Heart left ventricle (tissue), 16 donors: ENCODE data around the gene APC2. TPM values are rescaled to one million over a fixed set of nuclear protein-coding genes. Genes with fewer than 3 reads are reported as not detected.
A peak's percentile ranks its signal among the peaks of the same experiment; 100 is the strongest.

ENCODE experiments used
- ATAC-seq, 4 donors: fragments of 200-7000 bp; cut with Tn5 transposase; one replicate each; pipeline ENCODE4 v1.9.1; 2020 to 2022; ENCODE audit warnings: moderate library complexity in 4 of 4, mild to moderate bottlenecking in 3 of 4, moderate number of reproducible peaks in 1 of 4
- DNase-seq, 5 donors: peaks; one replicate each; pipeline ENCODE4 v3.0.0-alpha.2; 2020
- H3K27ac ChIP-seq, 12 donors: fragments of 200-600 bp; sonication (generic) in 4 of 12; one replicate each; pipeline versions ENCODE4 v1.5.0 to v1.8.0; 2016 to 2022; ENCODE audit warnings: mild to moderate bottlenecking in 2 of 12
- H3K27me3 ChIP-seq, 9 donors: fragments of 200-600 bp; sonication (generic) in 2 of 9; one replicate each; pipeline versions ENCODE4 v1.5.1 to v1.8.0; 2016 to 2022; ENCODE audit warnings: mild to moderate bottlenecking in 3 of 9
- H3K36me3 ChIP-seq, 9 donors: fragments of 200-600 bp; sonication (generic) in 2 of 9; one replicate each; pipeline versions ENCODE4 v1.5.0 to v1.8.0; 2018 to 2022; ENCODE audit warnings: mild to moderate bottlenecking in 2 of 9
- H3K4me1 ChIP-seq, 12 donors: fragments of 200-600 bp; sonication (generic) in 4 of 12; one replicate each; pipeline versions ENCODE4 v1.5.0 to v1.8.0; 2016 to 2022; ENCODE audit warnings: mild to moderate bottlenecking in 3 of 12
- H3K4me3 ChIP-seq, 12 donors: fragments of 200-600 bp; sonication (generic) in 4 of 12; one replicate each; pipeline versions ENCODE4 v1.5.0 to v1.8.0; 2017 to 2022; ENCODE audit warnings: mild to moderate bottlenecking in 9 of 12, moderate library complexity in 4 of 12
- H3K9me3 ChIP-seq, 12 donors: fragments of 200-600 bp; sonication (generic) in 4 of 12; one replicate each; pipeline versions ENCODE4 v1.5.0 to v1.8.0; 2016 to 2022; ENCODE audit warnings: mild to moderate bottlenecking in 1 of 12
- POLR2A ChIP-seq, 2 donors: fragments of 450-650 bp; IDR thresholded peaks; one replicate each; pipeline ENCODE4 v1.6.1; 2017; ENCODE audit warnings: antibody characterized with exemption in 2 of 2, mild to moderate bottlenecking in 2 of 2, moderate library complexity in 2 of 2
- WGBS, 4 donors: extraction: QIAGEN DNeasy Blood & Tissue Kit in 2 of 4; methylation state at CpG; one replicate each; pipeline versions ENCODE4 v1.1.5 to v1.1.7; 2013 to 2018; 5-methylcytosine and 5-hydroxymethylcytosine counted together
- intact Hi-C, 10 donors: fragments of 100-400 bp; cut with DNase I; formaldehyde crosslinking; loops; one replicate each; pipeline versions ENCODE4 v1.11.1 to v1.14.2; 2022
- polyA plus RNA-seq, 2 donors: library from polyadenylated mRNA; stranded (reverse); fragments of 200-250 nt; gene quantifications; one replicate each; pipeline ENCODE4 v1.2.3, GENCODE V29; 2013
- total RNA-seq, 9 donors: library from RNA; depleted of rRNA in 2 of 9; stranded (reverse); fragments of >200 nt in 2 of 9; fragmentation: NEBNext Ultra II Directional in 3 of 9; extraction: Animal tissue kit (Norgen Biotek cat#: 25700) in 3 of 9; gene quantifications; one replicate each; pipeline versions ENCODE4 v1.1.0 to v1.2.4, GENCODE V29; 2016 to 2023
- TF ChIP-seq, protein P1 (sequence below), 12 donors: fragments of 200-600 bp; sonication (generic) in 4 of 12; IDR thresholded peaks; one replicate each; pipeline versions ENCODE4 v1.5.0 to v1.8.0; 2018 to 2022; ENCODE audit warnings: antibody characterized with exemption in 12 of 12, mild to moderate bottlenecking in 5 of 12
- donor health status: ischemic (EF 13 %, LVEDD 7.1; RV severe dilation, severe dysfunction).
- donor health status: healthy with polysubstance abuse.
- donor health status: DM: no; HTN: yes; CAD: no.
- donor health status: DM: no; HTN: no; CAD: no.
- donor health status: ischemic (EF 25% LVEDD 6.9; RV normal size, moderate dysfunction).
- donor health status: ischemic (EF 25% LVEDD 5.7; RV mildly dilated, moderate dysfunction).
- donor health status: healthy.
- donor health status: DM: yes; HTN: yes; CAD: no.
- donor health status: ischemic (EF 35%, LVEDD 5.7; RV mildly dilated, moderate dysfunction).
- donor health status: nonischemic (EF 11% LVEDD 7.7; RV severe dilation, severe dysfunction).
- donor health status: DM: yes; HTN: yes; CAD: no.
- donor health status: PGD.
- donor health status: ischemic (EF 29% LVEDD 5.4; RV normal size, mild dysfunction).
- donor health status: nonischemic (EF 23%, LVEDD 6.1; RV moderate dilation, normal function).

APC2 gene
- total and polyA plus RNA-seq, 11 donors: 0.04 to 0.72 (median 0.11) TPM; not detected in 1

DNA sequence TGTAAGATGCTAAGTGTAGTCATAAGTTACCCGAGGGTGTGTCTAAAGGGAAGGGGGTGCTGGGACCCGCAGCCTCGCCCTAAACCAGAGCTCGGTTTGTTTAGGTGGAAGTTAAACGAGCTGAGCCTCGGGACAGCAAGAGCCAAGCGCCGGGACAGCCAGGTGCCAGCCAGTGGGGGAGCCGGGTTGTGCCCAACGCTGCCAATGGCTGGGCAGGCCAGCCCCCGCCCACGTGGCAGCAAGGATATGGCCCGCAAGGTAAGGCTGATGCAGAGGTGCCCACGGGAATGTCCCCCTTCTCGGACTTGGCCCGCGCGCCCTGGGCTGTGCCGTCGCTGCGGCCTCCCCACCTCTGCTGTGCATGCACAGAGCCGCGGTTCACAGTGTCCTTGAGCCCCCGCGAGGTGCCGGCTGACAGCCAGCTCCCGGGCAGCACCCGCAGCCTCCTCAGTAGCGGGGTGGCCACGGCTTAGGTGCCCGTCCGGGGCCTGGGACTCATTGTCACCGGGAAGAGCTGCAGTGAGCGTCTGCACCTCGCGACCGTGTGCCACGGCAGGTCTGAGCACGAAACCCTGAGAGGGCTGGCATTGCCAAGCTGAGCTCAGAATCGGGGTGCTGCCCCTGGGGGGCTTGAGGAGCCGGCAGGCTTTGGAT is 21.1 kb upstream of the APC2 start:
- Histone ChIP-seq H3K4me1 (peaks cover 0 to 39% (median 4%) of the 10 kb centered on the region in 12 donors), H3K9me3 (no peaks in the 10 kb centered on the region), H3K36me3 (peaks cover 0 to 98% (median 92%) of the 10 kb centered on the region in 9 donors), H3K27me3 (no peaks in the 10 kb centered on the region), H3K4me3 (no peak overlapping the region), H3K27ac (peak overlapping the region in 8 of 12 donors; percentile 4 to 78 (median 60))
- TF ChIP-seq, protein P1, sequence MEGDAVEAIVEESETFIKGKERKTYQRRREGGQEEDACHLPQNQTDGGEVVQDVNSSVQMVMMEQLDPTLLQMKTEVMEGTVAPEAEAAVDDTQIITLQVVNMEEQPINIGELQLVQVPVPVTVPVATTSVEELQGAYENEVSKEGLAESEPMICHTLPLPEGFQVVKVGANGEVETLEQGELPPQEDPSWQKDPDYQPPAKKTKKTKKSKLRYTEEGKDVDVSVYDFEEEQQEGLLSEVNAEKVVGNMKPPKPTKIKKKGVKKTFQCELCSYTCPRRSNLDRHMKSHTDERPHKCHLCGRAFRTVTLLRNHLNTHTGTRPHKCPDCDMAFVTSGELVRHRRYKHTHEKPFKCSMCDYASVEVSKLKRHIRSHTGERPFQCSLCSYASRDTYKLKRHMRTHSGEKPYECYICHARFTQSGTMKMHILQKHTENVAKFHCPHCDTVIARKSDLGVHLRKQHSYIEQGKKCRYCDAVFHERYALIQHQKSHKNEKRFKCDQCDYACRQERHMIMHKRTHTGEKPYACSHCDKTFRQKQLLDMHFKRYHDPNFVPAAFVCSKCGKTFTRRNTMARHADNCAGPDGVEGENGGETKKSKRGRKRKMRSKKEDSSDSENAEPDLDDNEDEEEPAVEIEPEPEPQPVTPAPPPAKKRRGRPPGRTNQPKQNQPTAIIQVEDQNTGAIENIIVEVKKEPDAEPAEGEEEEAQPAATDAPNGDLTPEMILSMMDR (IDR thresholded peaks at IDR 0.05): no peak
- TF ChIP-seq POLR2A (IDR thresholded peaks at IDR 0.05): no peak
- ATAC-seq (peak; percentile 1 to 18 (median 14)), DNase-seq (no peak)
- WGBS, 4 donors: 61 to 79% (median 78%) methylated on average over 19 to 41 of the region's 41 CpGs
- intact Hi-C loops: no loop called here

DNA sequence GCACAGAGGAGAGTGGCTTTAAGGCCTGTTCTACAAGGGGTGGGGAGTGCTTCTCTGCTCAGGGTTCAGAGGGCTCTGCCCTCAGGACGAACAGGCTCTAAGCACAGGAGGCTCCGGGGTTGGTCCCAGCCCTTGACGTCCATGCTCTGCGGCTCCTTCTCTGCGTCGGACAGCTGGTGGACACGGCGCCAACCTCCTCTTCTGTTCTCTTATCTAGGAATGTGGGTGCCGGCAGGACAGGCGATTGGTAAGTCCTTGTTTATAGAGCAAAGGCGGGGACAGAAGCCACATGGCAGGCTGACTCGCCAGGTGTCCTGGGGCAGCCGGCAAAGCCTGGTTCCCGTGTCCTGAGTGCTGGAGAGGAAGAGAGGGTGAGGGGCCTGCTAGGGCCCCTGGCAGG is 20.2 kb upstream of the APC2 start:
- Histone ChIP-seq H3K27me3 (no peaks in the 10 kb centered on the region), H3K4me3 (no peak overlapping the region), H3K4me1 (peaks cover 0 to 39% (median 4%) of the 10 kb centered on the region in 12 donors), H3K9me3 (no peaks in the 10 kb centered on the region), H3K36me3 (peaks cover 0 to 100% (median 94%) of the 10 kb centered on the region in 9 donors), H3K27ac (peak overlapping the region in 9 of 12 donors; percentile 3 to 78 (median 50))
- TF ChIP-seq, protein P1 (IDR thresholded peaks at IDR 0.05): no peak
- no peak for TF ChIP-seq POLR2A (IDR thresholded peaks at IDR 0.05)
- WGBS, 4 donors: 32 to 57% (median 50%) methylated on average over 6 to 14 of the region's 14 CpGs
- ATAC-seq (peak; percentile 81 to 92 (median 83)), DNase-seq (peak in 3 of 5 donors; percentile 67 to 81 (median 79))
- intact Hi-C loops: no loop called here

DNA sequence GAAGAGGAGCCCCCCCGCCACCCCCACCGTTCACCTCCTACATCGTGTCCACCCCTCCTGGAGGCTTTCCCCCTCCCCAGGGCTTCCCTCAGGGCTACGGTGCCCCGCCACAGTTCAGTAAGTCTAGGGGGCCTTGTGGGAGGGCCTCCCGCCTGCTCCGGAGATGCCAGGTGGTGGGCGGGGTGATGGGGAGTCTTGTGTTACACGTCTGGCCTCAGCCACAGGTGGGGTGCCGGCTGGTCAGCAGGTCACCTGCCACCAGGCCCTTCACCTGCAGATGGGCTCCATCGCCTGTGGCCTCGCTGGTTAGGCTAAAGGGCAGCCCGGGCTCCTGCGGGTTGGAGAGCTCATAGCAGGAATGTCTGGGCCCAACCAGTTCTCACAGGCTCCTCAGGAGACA is 19.7 kb upstream of the APC2 start:
- Histone ChIP-seq H3K36me3 (peaks cover 0 to 97% (median 94%) of the 10 kb centered on the region in 9 donors), H3K4me1 (peaks cover 0 to 37% (median 4%) of the 10 kb centered on the region in 12 donors), H3K9me3 (no peaks in the 10 kb centered on the region), H3K4me3 (no peak overlapping the region), H3K27me3 (no peaks in the 10 kb centered on the region), H3K27ac (peak overlapping the region in 4 of 12 donors; percentile 4 to 78 (median 74))
- WGBS, 4 donors: 84 to 89% (median 85%) methylated on average over 5 to 14 of the region's 14 CpGs
- no peak for DNase-seq
- TF ChIP-seq POLR2A (IDR thresholded peaks at IDR 0.05): no peak
- TF ChIP-seq, protein P1 (IDR thresholded peaks at IDR 0.05): no peak
- no peak for ATAC-seq
- intact Hi-C loops: no loop called here

DNA sequence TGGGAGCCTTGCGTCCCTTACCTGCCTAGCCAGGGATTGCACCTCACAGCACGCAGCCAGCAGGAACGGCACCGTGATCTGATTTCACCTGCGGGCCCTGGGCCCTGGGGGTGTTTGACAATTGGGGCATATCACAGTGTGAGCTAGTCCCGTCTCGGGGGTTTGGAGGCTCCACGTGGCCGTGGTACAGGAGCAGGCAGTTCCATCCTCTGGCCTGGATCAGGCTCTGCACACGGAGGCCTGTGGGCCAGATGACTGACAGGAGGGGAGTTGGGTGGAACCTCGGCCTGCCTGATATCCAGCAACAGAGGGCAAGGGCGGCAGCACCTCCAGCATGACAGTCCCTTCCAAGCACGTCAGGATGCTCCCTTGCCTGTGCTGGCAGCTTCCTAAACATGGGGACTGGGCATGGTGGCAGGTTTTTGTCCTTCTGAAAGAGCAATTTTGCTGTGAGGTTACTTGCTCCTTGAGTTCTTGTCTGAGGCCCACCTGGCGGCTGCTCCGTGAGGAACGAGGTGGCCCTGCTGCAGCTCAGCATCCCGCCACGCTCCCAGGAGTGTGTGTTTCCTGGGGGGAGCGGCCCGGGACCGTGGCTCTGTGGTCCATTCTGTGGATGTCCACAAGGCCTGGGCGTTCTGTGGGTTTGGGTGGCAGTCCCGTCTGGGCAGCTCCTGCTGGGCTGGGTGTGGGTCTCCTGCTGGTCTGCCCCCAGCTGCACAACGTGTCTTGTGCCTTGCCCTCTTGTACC is 18.0 kb upstream of the APC2 start:
- TF ChIP-seq POLR2A (IDR thresholded peaks at IDR 0.05): no peak
- TF ChIP-seq, protein P1 (IDR thresholded peaks at IDR 0.05): no peak
- DNase-seq (no peak), ATAC-seq (no peak)
- WGBS, 4 donors: 89 to 94% (median 91%) methylated on average over 20 to 24 of the region's 24 CpGs
- H3K4me1 ChIP-seq: peaks cover 0 to 28% (median 3%) of the 10 kb centered on the region in 12 donors
- H3K36me3 ChIP-seq: peaks cover 0 to 87% (median 82%) of the 10 kb centered on the region in 9 donors
- H3K27ac ChIP-seq: no peak overlapping the region
- H3K4me3 ChIP-seq: no peak overlapping the region
- intact Hi-C loops: no loop called here
- H3K27me3 ChIP-seq: no peaks in the 10 kb centered on the region
- H3K9me3 ChIP-seq: no peaks in the 10 kb centered on the region
